Kidney capillary endothelial cell (primary cell): ENCODE results near the gene IL1RAPL1.
"Not testable (repeated sequence)": the region's sequence is repeated elsewhere in the genome, so short reads cannot be mapped to it uniquely, and the experiment has no call there.

Experiments used
- DNase-seq: peaks from one replicate; pipeline ENCODE4 v3.0.0-alpha.2; 2018; ENCODE audit warnings: low spot score

Gene IL1RAPL1

GRCh38 chrX:29113221-29113620 is 526.0 kb downstream of the IL1RAPL1 start:
- no peak for DNase-seq

- not testable (repeated sequence) for DNase-seq
Observed at GRCh38 chrX:29122817-29123216, 535.6 kb downstream of the IL1RAPL1 start.

GRCh38 chrX:29130905-29131304 is 543.7 kb downstream of the IL1RAPL1 start:
- no peak for DNase-seq

GRCh38 chrX:29136904-29137303 is 549.7 kb downstream of the IL1RAPL1 start:
- DNase-seq, result no peak

- no peak for DNase-seq
Observed at GRCh38 chrX:29138003-29138402, 550.8 kb downstream of the IL1RAPL1 start.

- DNase-seq, result no peak
Observed at GRCh38 chrX:29143356-29143755, 556.1 kb downstream of the IL1RAPL1 start.

GRCh38 chrX:29143756-29144155 is 556.5 kb downstream of the IL1RAPL1 start:
- no peak for DNase-seq

- no peak for DNase-seq
Observed at GRCh38 chrX:29145316-29145715, 558.1 kb downstream of the IL1RAPL1 start.

- DNase-seq, result no peak
Observed at GRCh38 chrX:29148511-29148910, 561.3 kb downstream of the IL1RAPL1 start.

GRCh38 chrX:29155286-29155685 is 568.0 kb downstream of the IL1RAPL1 start:
- no peak for DNase-seq

- DNase-seq, result no peak
Observed at GRCh38 chrX:29172880-29173279, 585.6 kb downstream of the IL1RAPL1 start.

GRCh38 chrX:29187264-29187663 is 600.0 kb downstream of the IL1RAPL1 start:
- no peak for DNase-seq

GRCh38 chrX:29196501-29196900 is 609.3 kb downstream of the IL1RAPL1 start:
- no peak for DNase-seq

- DNase-seq, result no peak
Observed at GRCh38 chrX:29215251-29215650, 628.0 kb downstream of the IL1RAPL1 start.

GRCh38 chrX:29225670-29226069 is 638.4 kb downstream of the IL1RAPL1 start:
- no peak for DNase-seq

- no peak for DNase-seq
Observed at GRCh38 chrX:29229802-29230201, 642.6 kb downstream of the IL1RAPL1 start.

- no peak for DNase-seq
Observed at GRCh38 chrX:29231800-29232199, 644.6 kb downstream of the IL1RAPL1 start.

- DNase-seq, result no peak
Observed at GRCh38 chrX:29233592-29234183, 646.4 kb downstream of the IL1RAPL1 start.

GRCh38 chrX:29237972-29238371 is 650.7 kb downstream of the IL1RAPL1 start:
- DNase-seq, result no peak

- no peak for DNase-seq
Observed at GRCh38 chrX:29241809-29242208, 654.6 kb downstream of the IL1RAPL1 start.

- DNase-seq, result no peak
Observed at GRCh38 chrX:29242856-29243255, 655.6 kb downstream of the IL1RAPL1 start.

- DNase-seq, result no peak
Observed at GRCh38 chrX:29243942-29244341, 656.7 kb downstream of the IL1RAPL1 start.

- DNase-seq, result no peak
Observed at GRCh38 chrX:29254515-29254914, 667.3 kb downstream of the IL1RAPL1 start.

GRCh38 chrX:29257521-29257920 is 670.3 kb downstream of the IL1RAPL1 start:
- no peak for DNase-seq

GRCh38 chrX:29269390-29269789 is 682.1 kb downstream of the IL1RAPL1 start:
- no peak for DNase-seq
